SU-DHL-6 (cell line): Measurements from ENCODE around the gene CLTRN.

Experiments used
- H2AFZ ChIP-seq: fragments of 200-600 bp; sonication (generic); 2 replicates; pipeline ENCODE4 v1.6.1; 2014; ENCODE audit warnings: low read depth, mild to moderate bottlenecking, moderate library complexity, mixed read lengths, antibody characterized with exemption, low read length; ENCODE audit not compliant: severe bottlenecking
- H3F3A ChIP-seq: fragments of 200-600 bp; shearing (Covaris generic); 2 replicates; pipeline ENCODE4 v1.6.0; 2016; ENCODE audit warnings: antibody characterized with exemption, mild to moderate bottlenecking; ENCODE audit not compliant: insufficient read depth
- H3K27ac ChIP-seq: fragments of 200-600 bp; sonication (generic); 2 replicates; pipeline ENCODE4 v1.5.1; 2016; ENCODE audit warnings: low read depth, mild to moderate bottlenecking, low read length, moderate library complexity, mixed read lengths
- H3K27me3 ChIP-seq: fragments of 200-600 bp; sonication (generic), shearing (Covaris generic); 2 replicates; pipeline ENCODE4 v1.6.0; 2014; ENCODE audit warnings: mild to moderate bottlenecking, low read length
- H3K36me3 ChIP-seq: fragments of 200-600 bp; sonication (generic); 2 replicates; pipeline ENCODE4 v1.6.1; 2014; ENCODE audit warnings: mild to moderate bottlenecking, low read length, mixed read lengths
- H3K4me2 ChIP-seq: fragments of 300-600, 200-600 bp; shearing (Covaris generic), sonication (generic); 2 replicates; pipeline ENCODE4 v1.6.0; 2014; ENCODE audit warnings: low read length, low read depth, mild to moderate bottlenecking; ENCODE audit not compliant: poor library complexity, severe bottlenecking
- H3K4me3 ChIP-seq: fragments of 200-600 bp; sonication (generic); 2 replicates; pipeline ENCODE4 v1.5.1; 2014; ENCODE audit warnings: antibody characterized with exemption, low read length, mild to moderate bottlenecking, mixed read lengths; ENCODE audit not compliant: insufficient read depth, poor library complexity, severe bottlenecking
- H3K79me2 ChIP-seq: fragments of 200-600 bp; sonication (generic); 2 replicates; pipeline ENCODE4 v1.6.1; 2014; ENCODE audit warnings: mild to moderate bottlenecking, low read length, moderate library complexity; ENCODE audit not compliant: insufficient read depth
- H3K9ac ChIP-seq: fragments of 200-600 bp; sonication (generic); 2 replicates; pipeline ENCODE4 v1.7.0; 2014; ENCODE audit warnings: mild to moderate bottlenecking, low read length
- H3K9me2 ChIP-seq: fragments of 200-600 bp; sonication (generic); replicated peaks from 2 replicates; pipeline ENCODE4 v1.6.1; 2014; ENCODE audit warnings: low read length; ENCODE audit not compliant: insufficient read depth
- H3K9me3 ChIP-seq: fragments of 200-600 bp; sonication (generic); 2 replicates; pipeline ENCODE4 v1.6.1; 2014; ENCODE audit warnings: low read length, mixed read lengths; ENCODE audit not compliant: insufficient read depth
- H4K20me1 ChIP-seq: fragments of 200-600 bp; sonication (generic); 2 replicates; pipeline ENCODE4 v1.6.1; 2014; ENCODE audit warnings: low read depth, mild to moderate bottlenecking, antibody characterized with exemption, low read length, moderate library complexity, mixed read lengths
- EZH2phosphoT487 ChIP-seq: fragments of 200-600 bp; sonication (generic), shearing (Covaris generic); conservative IDR thresholded peaks from 2 replicates; pipeline ENCODE4 v1.6.1; 2018; ENCODE audit warnings: mild to moderate bottlenecking, antibody characterized with exemption, low read length, moderate library complexity, mixed read lengths
- TF ChIP-seq, protein P1 (sequence below): fragments of 200-600 bp; sonication (generic); IDR thresholded peaks from one replicate; pipeline ENCODE4 v1.5.1; 2017; ENCODE audit warnings: antibody characterized with exemption, mild to moderate bottlenecking, low read length, moderate library complexity; ENCODE audit not compliant: insufficient read depth, poor library complexity, severe bottlenecking

Gene CLTRN

DNA sequence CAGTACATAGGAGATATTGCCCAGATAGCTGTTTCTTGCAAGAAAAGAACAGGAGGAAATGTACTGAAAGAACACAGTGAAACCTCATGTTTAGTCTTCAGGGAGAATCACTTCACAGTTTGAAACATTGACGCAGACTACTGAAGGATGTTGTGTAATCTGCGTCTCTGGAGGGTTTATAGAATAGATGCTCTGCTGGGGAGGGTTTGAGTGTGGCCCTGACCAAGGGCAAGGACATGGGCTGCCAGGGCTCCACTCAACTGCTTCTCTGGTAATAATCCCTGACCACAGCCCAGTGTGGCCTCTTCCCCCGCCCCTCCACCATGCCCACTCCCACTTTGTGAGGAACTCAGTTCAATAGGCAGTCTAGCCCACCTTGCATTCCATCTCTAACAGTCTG, 48.1 kb downstream of the CLTRN start:
- no peaks in the 10 kb centered on the region for H3K9me3 ChIP-seq
- no peaks in the 10 kb centered on the region for H4K20me1 ChIP-seq
- H3K27ac ChIP-seq: no peak overlapping the region
- no peak overlapping the region for H3K4me2 ChIP-seq
- TF ChIP-seq EZH2phosphoT487: no peak
- TF ChIP-seq, protein P1, sequence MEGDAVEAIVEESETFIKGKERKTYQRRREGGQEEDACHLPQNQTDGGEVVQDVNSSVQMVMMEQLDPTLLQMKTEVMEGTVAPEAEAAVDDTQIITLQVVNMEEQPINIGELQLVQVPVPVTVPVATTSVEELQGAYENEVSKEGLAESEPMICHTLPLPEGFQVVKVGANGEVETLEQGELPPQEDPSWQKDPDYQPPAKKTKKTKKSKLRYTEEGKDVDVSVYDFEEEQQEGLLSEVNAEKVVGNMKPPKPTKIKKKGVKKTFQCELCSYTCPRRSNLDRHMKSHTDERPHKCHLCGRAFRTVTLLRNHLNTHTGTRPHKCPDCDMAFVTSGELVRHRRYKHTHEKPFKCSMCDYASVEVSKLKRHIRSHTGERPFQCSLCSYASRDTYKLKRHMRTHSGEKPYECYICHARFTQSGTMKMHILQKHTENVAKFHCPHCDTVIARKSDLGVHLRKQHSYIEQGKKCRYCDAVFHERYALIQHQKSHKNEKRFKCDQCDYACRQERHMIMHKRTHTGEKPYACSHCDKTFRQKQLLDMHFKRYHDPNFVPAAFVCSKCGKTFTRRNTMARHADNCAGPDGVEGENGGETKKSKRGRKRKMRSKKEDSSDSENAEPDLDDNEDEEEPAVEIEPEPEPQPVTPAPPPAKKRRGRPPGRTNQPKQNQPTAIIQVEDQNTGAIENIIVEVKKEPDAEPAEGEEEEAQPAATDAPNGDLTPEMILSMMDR: no peak
- H3K27me3 ChIP-seq: no peaks in the 10 kb centered on the region
- H3K9me2 ChIP-seq: no peaks in the 10 kb centered on the region
- no peaks in the 10 kb centered on the region for H3K36me3 ChIP-seq
- no peaks in the 10 kb centered on the region for H3F3A ChIP-seq
- H3K79me2 ChIP-seq: no peaks in the 10 kb centered on the region
- H2AFZ ChIP-seq: no peak overlapping the region
- no peak overlapping the region for H3K9ac ChIP-seq
- no peak overlapping the region for H3K4me3 ChIP-seq

DNA sequence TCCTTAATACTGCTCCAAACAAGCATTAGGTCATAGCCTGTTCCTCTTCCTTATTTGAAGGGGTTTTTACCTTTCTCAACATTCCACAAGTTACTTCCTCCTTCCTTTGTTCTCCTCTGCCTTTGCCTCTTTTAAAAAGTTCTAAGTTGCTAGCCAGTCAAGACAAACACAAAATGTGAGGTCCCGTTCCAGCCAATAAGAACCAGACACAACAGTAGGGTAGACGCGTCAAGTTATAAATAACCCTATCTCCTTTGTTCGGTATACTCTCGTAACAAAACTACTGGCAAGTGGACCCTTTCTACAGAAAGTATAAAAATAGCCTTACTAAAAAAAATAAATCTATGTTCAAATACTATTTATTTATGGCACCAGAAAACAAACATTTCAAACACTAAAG, 57.5 kb downstream of the CLTRN start:
- Histone ChIP-seq H3K4me3 (no peak overlapping the region), H3K9me2 (no peaks in the 10 kb centered on the region), H3K9ac (no peak overlapping the region)

DNA sequence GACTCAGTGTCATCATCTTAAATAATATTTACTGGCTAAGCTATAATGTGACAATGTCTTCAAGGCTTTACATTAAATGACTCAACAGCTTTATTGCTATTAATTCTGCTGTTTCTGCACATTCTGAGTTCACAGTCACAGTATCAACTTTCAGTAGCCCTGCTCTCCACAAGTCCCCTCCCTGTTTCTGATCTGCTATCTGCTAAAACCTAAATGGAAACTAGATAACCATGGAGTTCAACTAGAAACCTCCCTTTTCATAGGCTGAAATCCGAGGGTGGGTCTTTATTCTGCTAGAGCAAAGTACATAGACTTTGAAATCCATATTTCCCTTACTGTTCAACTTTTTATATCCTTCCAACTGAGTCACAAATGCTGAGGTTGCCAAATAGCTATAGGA, 58.5 kb downstream of the CLTRN start:
- no peak overlapping the region for H3K27ac ChIP-seq
- no peaks in the 10 kb centered on the region for H3K27me3 ChIP-seq
- H4K20me1 ChIP-seq: no peaks in the 10 kb centered on the region
- H3K9me2 ChIP-seq: no peaks in the 10 kb centered on the region
- H3K79me2 ChIP-seq: no peaks in the 10 kb centered on the region
- H3K36me3 ChIP-seq: no peaks in the 10 kb centered on the region
- no peak overlapping the region for H3K4me3 ChIP-seq
- H3K9me3 ChIP-seq: no peaks in the 10 kb centered on the region
- H3K4me2 ChIP-seq: no peak overlapping the region
- H2AFZ ChIP-seq: no peak overlapping the region
- no peak overlapping the region for H3K9ac ChIP-seq
- no peaks in the 10 kb centered on the region for H3F3A ChIP-seq
- TF ChIP-seq, protein P1: no peak
- no peak for TF ChIP-seq EZH2phosphoT487

More for the DNA sequence above, 57.5 kb downstream of the CLTRN start:
- Histone ChIP-seq H3K27ac (no peak overlapping the region), H3K79me2 (no peaks in the 10 kb centered on the region), H3K9me3 (no peaks in the 10 kb centered on the region), H4K20me1 (no peaks in the 10 kb centered on the region), H2AFZ (no peak overlapping the region), H3K4me2 (no peak overlapping the region), H3K27me3 (no peaks in the 10 kb centered on the region), H3K36me3 (no peaks in the 10 kb centered on the region), H3F3A (no peaks in the 10 kb centered on the region)
- TF ChIP-seq, protein P1: no peak
- no peak for TF ChIP-seq EZH2phosphoT487
